HG03354 (cell line): Measurements from ENCODE around the gene GPRIN1.
"Not testable (repeated sequence)": the region's sequence is repeated elsewhere in the genome, so short reads cannot be mapped to it uniquely, and the experiment has no call there.

Experiments
- ATAC-seq: cut with Tn5 transposase; IDR thresholded peaks from one replicate; pipeline ENCODE4 v1.9.1; 2021; ENCODE audit warnings: mild to moderate bottlenecking; ENCODE audit not compliant: unreplicated experiment, poor library complexity, severe bottlenecking

The GPRIN1 gene

GRCh38 chr5:176578391-176578808, 31.6 kb downstream of the GPRIN1 start:
- ATAC-seq, result no peak

GRCh38 chr5:176577312-176578176, 32.4 kb downstream of the GPRIN1 start:
- no peak for ATAC-seq

- no peak for ATAC-seq
Measured at GRCh38 chr5:176575488-176576422, 34.2 kb downstream of the GPRIN1 start.

GRCh38 chr5:176575066-176575465, 34.9 kb downstream of the GPRIN1 start:
- no peak for ATAC-seq

GRCh38 chr5:176574297-176574591, 35.7 kb downstream of the GPRIN1 start:
- ATAC-seq, result no peak

- no peak for ATAC-seq
Measured at GRCh38 chr5:176573564-176574296, 36.2 kb downstream of the GPRIN1 start.

GRCh38 chr5:176570044-176570443, 39.9 kb downstream of the GPRIN1 start:
- ATAC-seq, result no peak

GRCh38 chr5:176568657-176569056, 41.3 kb downstream of the GPRIN1 start:
- ATAC-seq, result no peak

- no peak for ATAC-seq
Measured at GRCh38 chr5:176565760-176566288, 44.1 kb downstream of the GPRIN1 start.

GRCh38 chr5:176564002-176564401, 46.0 kb downstream of the GPRIN1 start:
- ATAC-seq, result no peak

- no peak for ATAC-seq
Measured at GRCh38 chr5:176562189-176562588, 47.8 kb downstream of the GPRIN1 start.

- ATAC-seq, result no peak
Measured at GRCh38 chr5:176561259-176561658, 48.7 kb downstream of the GPRIN1 start.

GRCh38 chr5:176560364-176560763, 49.6 kb downstream of the GPRIN1 start:
- ATAC-seq, result no peak

- no peak for ATAC-seq
Measured at GRCh38 chr5:176559683-176560082, 50.3 kb downstream of the GPRIN1 start.

- no peak for ATAC-seq
Measured at GRCh38 chr5:176557846-176558245, 52.1 kb downstream of the GPRIN1 start.

GRCh38 chr5:176553260-176554085, 56.5 kb downstream of the GPRIN1 start:
- ATAC-seq, result no peak

- ATAC-seq, result no peak
Measured at GRCh38 chr5:176552332-176552869, 57.6 kb downstream of the GPRIN1 start.

GRCh38 chr5:176550937-176551336, 59.0 kb downstream of the GPRIN1 start:
- not testable (repeated sequence) for ATAC-seq
